Left hindlimb (tissue), 1 donor: ENCODE data around the gene CFAP57.

Experiments used
- DNase-seq: peaks from one replicate; pipeline ENCODE4 v3.0.0-alpha.2; 2018

CFAP57 gene

DNA sequence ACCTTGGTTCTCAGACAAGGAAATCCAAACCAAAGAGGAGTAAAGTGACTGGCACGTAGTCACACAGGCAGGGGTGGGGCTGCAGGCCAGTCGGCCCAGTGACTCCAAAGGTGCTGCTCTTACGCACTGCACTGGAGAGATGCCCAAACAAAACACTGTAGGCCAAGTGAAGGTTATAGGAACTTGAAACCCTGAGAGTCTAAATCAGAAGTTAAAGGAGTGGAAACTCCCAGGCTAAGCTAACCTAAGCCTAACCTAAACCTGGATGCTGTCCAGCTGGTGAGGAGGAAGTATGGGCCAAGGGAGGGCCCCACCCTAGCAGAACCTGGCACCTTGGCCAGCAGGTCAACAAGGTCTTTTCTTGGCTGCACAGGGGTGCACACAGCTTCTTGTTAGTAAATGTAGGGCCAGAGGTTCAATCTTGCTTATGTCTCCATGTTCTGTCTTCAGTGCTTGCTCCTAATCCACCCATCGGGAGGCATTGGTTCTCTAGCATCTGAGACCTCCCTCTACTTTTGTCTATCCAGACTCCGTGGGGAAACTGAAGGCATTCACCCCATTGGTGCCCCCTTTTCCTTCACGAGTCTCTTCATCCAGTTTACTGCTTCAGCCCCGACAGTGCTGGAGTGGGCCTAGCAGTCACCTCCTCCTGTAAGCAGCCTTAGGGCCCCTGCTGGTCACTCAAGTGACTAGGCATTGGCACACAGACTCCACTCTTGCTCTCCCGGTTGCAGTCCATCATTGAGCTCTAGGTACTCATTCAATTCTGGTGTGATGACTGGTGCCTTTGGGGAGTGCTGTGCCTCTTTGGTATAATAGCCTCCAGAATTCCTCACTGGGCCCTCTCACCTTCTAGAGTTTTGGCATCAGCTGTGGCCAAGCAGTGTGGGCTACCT, 84.8 kb downstream of the CFAP57 start:
- DNase-seq, result no peak

DNA sequence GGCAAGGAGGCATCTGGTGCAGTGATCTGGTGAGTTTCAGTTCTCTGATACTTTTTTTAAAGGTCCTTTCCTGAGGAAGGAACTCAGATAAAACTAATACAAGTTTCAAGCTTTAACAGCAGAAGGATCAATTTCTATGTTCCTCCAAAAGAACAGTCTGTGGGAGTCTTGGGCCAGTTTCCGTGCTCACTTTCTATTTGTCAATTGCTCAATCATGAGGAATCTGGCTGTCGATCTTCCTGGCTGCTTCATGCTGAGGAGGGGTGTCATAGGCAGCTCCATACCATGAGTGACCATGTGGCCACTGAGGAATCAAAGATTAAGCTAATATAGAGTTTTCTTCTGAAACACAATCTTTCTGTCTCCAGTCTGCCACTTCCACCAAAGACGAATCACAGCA, 86.2 kb downstream of the CFAP57 start:
- DNase-seq, result no peak

DNA sequence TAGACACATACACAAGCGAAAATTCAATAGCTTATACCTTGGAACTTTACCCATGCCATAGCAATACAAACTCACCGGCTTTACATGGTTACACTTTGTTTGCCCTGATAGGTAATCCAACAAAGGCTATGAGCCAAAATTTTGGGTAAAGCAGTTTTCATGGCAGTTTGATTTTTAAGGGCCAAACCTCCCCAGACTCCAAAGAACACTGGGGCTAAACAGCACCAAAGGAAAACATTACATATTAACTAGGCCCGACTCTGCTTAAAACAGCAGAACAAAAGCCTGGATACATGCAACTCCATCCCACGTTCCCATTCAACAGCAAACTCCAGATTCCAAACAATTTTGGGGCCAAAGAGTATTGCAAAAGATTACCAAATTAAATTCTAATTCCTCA, 93.3 kb downstream of the CFAP57 start:
- no peak for DNase-seq

DNA sequence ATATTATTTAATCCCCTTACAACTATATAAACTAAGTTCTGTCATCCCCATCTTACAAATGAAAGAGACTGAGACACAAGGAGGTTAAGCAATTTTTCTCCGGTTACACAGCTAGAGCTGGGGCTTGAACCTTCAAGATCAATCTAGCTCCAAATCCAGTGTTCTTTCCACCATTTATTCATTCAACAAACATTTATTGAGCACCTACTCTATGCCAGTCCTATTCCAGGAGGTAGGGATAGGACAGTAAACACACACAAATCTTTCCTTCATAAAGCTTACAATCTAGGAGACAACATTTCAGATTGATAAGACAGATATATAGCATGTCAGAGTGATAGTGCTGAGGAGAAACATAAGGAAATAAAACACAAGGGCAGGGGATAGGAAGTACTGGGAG, 94.8 kb downstream of the CFAP57 start:
- no peak for DNase-seq

DNA sequence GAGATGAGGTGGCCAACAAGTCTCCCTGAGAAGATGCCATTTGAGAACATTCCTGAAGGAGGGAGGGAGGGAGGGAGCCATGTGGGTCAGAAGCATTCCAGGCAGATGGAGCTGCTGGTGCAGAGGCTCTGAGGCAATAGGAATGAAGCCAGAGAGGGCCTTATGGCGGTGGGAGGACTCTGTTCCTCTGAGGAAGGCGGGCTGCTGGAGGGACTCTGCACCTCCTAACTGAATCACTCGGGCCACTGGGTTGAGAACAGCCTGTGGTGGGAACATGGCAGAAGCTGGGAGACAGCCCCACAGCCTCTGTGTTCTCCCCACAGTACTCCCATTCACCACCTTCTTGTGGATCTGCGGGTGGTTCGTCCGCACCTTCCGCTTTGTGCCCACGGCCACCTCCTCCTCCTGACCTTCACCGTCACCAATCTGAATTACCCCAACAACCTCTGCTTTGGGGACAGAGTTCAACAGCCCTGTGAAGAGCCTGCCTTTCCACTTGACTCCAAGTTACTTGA, 95.2 kb downstream of the CFAP57 start:
- no peak for DNase-seq

DNA sequence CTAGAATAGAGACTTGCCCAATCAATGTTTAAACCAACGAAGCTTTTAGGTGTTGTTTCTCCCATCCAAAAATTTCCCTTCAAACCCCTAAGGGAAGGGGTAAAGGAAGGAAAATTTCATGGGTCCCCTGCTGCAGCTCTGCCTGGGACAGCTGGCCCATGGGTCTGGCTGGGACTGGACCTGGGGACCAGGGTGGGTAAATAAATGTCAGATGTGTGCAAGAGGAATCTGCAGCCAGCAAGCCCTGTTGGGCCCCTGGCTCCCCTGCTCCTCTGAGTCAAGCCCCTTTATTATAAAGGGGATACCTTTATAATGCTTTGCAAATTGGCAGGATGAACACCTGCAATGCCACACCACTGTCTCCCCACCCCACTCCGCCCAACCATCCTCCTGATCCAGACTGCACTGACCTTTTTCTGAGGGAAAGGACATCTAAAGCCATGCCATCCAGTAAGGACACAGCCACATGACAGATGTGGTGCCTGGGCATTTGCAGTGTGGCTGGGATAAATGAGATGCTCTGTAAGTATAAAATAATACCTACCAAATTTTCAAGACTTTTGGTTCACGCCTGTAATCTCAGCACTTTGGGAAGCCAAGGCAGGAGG, 95.8 kb downstream of the CFAP57 start:
- no peak for DNase-seq

DNA sequence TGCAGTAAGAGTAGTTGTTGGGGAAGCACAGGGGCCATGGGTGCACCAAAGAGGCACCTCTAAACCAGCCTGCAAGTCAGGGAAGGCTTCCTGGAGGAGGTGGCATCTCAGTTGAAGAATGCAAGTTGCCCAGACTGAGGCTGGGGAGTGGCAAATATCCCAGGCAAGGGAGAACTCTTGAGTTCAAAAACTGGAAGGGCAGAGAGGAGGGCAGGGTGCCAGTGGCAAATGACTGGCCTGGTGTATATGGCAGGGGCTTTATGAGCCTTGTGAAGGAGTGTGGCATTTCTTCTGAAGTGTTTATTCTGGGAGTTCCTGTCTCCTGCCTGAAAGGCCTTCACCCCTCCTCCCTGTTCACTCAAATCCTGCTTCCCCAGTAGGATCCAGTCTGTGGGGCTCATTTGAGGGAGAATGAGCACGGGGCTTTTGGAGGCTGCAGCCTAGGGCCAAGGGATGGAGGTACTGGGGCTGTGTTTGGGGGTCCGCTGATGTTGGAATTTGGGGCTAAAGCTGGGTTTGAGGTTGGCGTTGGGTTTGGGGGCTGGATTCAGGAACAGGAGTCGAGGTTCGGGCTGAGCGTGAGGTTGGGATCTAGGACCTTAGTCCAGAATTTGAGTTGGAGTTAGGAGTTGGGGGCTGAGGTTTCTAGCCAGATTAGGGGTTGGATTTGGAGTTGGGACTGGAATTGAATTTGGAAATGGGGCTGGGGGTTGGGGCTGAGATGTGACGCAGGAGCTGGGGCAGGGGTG, 97.7 kb downstream of the CFAP57 start, which contains the start of gene TMEM125:
TMEM125 (plus strand) TSS at position 357 of the 749 bp plus-strand sequence. CDS start 2,740 bp downstream, outside the sequence.
- no peak for DNase-seq

DNA sequence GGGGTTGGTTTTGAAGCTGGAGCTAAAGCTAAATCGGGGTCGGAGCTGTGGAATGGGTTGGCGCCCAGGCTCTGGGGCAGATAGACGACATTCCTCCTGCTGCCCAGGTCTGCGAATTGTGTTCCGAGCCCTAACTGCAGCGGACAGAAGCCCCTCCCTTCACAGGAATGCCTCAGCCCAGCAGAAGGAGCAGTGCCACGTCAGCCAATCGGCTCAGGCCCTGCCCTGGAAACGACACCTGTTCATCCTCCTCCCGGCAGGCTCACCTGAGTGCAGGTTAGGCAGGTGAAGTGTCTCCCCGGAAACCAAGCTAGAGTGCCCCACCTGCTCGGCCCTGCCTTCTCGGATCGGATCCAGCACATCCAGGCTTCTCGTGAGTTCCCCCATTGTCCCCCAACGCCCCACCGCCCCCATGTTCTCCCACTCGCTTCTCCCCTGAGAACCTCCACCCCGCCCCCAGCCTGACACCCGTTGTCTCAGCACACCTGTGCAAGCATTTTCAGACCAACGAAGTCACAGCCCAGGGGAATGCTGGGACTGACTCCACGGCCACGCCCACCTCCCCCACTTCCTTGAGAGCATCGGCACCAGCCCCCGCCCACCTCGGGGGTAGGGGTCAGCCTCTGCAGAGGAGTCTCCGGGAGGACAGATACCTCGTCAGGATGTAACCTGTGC, 98.4 kb downstream of the CFAP57 start:
- no peak for DNase-seq

DNA sequence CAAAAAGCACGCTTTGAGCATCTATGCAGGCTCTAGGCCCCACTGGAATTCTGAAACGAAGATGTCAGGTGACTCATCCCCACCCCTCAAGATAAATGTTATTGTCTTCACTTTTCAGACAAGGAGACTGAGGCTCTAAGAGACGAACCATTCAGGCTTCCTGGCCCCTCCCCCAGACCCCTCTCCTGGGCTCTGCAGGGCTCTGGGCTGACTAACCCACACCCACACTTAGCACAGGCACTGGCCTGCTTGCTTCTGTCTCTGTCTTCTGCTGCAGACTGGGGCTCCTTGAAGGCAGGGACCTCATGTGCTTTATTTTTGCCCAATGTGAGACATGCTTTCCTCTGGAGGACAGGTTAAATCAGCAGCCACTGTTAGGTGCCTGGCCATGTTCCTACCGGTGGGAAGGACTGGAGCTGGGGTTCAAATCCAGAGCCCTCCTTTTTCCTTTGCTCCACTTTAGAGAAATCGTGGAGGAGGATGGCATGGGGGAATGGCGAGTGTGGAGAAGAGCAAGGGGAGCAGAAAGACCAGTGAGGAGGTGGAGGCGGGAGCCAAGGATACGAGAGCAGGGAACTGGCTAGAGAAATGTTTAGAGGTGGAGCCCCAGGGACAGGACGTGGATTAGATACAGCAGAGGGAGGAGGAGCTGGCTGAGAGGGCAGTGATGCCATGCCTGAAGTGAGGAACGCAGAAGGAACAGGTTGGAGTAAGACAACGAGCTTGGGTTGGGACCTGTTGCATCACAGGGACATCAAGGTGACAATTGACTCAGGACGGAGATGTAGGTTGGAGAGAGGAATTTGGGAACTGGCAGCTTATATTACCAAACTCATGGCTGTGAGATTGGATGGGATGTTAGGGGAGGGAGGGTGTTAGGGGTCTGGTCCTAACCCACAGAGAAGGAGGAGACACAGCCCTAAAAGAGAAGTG, 99.3 kb downstream of the CFAP57 start:
- DNase-seq, result no peak

DNA sequence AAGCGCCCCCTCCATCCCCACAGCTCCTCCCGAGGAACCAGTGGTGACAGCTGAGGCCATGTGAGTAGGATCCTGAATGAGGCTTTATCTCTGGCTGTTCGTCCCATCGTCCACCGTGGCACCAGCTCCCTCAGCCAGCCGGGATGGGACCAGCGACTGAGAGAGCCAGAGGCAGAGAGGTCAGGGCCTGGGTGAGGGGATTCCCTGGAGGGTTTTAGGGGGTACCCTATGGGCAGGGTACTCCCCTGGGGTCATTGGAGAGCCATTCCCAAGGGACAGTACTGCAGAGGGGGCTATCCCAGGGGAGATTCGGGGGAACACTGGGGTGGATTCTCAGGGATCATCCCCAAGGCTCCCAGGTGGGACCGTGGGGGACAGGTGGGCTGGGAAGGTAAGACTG, 100.0 kb downstream of the CFAP57 start:
- DNase-seq, result no peak

DNA sequence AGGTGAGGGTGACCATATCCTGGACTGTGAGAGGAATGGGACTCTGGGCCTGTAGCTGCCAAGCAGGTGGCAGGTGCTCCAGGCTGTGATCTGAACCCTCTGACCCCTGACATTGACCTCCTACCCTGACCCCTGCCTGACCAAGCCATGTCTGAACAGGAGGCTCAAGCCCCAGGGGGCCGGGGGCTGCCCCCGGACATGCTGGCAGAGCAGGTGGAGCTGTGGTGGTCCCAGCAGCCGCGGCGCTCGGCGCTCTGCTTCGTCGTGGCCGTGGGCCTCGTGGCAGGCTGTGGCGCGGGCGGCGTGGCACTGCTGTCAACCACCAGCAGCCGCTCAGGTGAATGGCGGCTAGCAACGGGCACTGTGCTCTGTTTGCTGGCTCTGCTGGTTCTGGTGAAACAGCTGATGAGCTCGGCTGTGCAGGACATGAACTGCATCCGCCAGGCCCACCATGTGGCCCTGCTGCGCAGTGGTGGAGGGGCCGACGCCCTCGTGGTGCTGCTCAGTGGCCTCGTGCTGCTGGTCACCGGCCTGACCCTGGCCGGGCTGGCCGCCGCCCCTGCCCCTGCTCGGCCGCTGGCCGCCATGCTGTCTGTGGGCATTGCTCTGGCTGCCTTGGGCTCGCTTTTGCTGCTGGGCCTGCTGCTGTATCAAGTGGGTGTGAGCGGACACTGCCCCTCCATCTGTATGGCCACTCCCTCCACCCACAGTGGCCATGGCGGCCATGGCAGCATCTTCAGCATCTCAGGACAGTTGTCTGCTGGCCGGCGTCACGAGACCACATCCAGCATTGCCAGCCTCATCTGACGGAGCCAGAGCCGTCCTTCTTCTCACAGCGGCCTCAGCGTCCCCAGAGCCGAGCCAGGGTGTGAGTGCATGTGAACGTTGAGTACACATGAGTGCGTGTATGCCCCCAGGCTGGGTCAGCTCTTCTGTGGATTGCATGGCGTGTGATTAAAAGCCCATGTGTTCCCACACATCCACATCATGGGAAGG, 100.7 kb downstream of the CFAP57 start:
- DNase-seq, result no peak

DNA sequence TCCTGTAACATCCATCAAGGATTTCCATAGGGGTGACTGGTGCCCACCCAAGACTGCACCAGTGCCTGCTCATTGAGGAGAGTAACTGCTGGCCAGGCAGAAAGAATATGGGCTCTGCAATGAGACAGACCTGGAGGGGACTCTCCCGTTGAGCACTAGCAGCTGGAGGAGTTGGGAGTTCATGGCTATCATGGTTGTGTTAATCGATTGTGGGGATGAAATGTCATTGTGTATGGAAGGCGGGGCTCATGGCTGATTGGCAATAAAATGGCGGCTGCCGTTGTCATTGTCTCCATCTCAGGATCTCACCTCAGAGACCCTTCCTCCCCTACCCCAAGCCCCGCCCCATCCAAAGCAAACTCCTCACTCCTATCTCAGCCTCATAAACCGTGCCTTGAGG, 101.6 kb downstream of the CFAP57 start:
- no peak for DNase-seq

DNA sequence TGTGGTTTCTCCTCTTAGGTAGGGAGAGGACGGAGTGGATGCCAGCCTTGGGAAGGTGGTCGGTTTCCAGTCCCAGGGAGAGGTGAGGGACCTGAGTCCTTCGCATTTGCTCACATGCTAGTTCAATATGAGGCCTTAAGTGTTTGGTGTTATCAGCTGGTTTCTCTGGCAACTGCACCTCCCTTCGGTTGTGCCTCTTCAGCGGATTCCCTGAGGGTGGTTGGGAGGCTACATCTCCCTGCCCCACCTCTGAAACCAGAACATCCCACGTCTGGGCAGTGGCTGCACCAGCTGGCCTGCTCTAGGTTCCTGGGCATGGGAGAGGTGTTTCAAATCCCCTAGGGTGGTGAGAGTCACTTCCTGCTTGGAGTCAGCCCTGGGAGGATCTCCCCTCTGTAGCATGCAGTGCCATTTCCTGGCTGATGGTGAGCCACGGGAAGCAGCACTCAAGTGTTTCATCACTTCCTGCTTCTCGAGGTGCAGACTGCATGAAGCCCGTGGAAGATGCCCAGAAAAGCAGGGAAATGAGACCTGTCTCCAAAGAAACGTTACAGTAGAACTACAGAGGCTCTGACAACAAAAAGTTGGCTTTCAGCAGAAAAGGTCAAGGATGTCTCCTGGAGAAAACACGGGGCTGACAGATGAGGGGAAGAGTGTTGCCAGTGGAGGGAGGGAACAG, 102.1 kb downstream of the CFAP57 start:
- no peak for DNase-seq

DNA sequence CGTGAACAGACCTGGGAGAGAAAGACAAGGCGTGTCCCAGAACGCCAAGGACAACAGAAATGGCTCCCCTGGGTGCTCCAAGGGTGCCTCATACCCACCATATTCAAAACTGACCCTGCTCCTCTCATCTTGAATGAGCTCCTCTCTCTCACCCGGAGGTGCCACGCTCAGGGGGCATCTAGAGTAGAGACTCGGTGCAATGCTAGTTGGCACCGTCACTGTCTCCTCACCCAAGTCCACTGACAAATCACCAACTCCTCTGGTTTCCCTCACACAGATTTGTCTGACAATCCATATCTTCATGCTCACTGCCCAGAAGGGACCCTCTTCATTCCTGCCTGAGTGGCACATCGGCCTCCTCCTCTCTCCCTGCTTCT, 102.7 kb downstream of the CFAP57 start:
- no peak for DNase-seq

DNA sequence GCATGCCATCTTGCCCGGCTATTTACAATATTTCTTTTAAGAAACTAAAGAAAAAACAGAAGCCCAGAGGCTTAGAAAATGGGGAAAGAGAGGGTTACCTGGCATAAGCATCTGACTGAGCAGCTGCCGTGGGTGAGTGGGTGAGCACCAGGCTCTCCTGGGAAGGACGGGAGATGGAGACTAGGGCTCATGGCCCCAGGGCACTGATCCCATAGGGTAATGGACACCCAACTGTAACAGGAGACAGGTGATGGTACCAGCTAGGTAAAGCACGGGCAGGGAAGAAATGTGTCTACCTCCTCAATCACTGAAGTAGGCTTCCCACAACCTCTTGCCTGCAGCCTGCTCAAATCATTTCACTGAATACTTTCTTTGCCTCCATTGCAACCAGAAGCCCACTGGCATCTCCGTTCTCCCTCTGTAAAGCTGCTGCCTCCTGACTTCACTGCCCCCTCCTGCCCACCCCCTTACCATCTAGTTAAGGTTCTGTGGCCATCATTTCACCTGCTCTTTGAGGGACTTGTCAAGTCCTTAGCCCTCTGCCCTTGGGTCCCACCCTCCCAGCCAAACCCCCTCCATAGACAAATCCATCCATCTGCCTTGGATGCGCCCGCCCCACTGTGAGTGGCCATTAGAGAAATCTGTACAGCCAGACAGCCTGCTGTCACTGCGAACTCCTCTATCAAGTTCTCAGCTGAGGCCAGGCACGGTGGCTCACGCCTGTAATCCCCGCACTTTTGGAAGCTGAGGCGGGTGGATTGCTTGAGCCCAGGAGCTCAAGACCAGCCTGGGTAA, 103.9 kb downstream of the CFAP57 start:
- DNase-seq, result no peak

DNA sequence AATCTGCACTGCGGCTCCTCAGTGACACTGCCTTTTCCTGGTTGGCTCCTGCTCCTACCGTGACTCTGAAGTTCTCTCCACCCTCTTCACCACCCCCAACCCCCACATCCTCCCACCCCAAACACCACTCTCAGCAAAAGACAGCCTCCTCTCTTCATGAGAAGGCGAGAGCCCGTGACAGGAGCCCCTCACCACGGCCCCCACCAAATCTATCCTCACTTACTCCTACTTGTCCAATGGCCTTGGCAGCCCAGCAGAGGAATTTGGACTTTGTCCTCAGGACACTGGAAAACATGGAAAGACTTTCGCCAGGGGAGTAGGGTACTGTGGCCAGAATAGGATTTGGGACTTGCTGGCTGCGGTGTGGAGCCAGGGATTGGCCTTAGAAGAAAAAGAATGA, 104.5 kb downstream of the CFAP57 start:
- no peak for DNase-seq

DNA sequence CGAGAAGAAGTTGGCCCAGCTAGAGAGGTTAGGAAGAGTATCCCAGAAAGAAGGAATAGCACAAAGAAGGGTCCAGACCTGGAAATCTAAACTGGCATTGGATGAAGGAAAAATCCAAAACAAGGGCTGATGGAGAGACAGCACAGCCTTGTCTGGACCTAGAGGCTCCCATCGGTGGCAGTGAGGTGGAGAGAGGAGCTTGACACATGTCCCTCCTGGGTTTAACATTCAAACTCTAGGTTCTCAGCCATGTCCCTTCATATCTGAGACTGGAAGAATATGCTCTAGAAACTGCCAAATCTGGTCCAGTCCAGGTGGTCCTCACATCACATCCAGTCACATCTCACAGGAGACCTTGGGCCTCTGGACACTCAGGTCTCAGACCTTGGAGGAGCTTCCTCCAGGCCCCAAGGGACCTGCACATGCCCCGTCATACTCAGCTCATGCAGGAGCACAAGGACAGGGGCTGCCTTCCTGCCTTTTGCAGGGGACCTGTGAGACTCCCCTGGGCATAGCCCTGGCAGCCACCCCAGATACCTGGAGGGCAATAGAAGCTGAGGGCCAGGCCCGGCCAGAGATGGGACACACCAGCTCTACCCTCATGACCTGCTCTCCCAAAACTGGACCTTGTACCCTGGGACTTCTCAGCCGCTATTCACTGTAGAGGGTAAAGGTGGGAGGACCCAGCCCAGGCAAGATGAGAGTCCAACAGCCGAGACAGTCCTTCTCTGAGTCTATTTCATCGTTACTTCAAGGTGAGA, 105.2 kb downstream of the CFAP57 start:
- DNase-seq, result no peak

DNA sequence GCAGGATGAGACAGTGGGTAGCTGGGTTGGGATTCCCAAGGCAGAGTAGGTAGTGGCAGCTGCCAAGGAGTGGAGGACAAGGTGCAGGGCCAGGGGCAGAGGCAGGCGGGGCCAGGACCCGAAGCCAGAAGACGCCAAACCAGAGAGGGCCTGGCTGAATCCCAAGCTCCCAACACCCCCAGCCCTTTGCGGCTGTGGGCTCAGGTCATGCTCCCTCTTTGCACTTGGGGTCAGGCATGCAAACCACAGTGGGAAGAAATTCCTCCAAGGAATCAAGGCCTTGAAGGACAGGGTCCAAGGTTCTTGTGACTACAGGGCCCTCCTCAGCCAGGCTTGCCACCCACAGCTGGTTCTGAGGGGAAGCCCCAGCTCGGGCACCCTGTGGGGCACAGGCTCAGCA, 107.0 kb downstream of the CFAP57 start:
- DNase-seq, result no peak
